Body of pancreas (tissue), 4 donors: ENCODE results near the gene FGF1. TPM values are rescaled to one million over a fixed set of nuclear protein-coding genes. Genes with fewer than 3 reads are reported as not detected.
A peak's percentile ranks its signal among the peaks of the same experiment; 100 is the strongest.

Source experiments
- ATAC-seq: fragments of 150-250 bp; one replicate; pipeline ENCODE4 v1.9.1; 2016
- DNase-seq, 4 donors: peaks; one replicate each; pipeline ENCODE4 v3.0.0-alpha.2; 2019
- H3K27ac ChIP-seq, 4 donors: fragments of 200-600 bp; sonication (generic); 1 replicate in 3 of 4; 2 replicates in 1 of 4; pipeline versions ENCODE4 v1.5.1 to v1.6.1; 2016 to 2019; ENCODE audit warnings: mild to moderate bottlenecking in 1 of 4, mixed read lengths in 1 of 4, moderate library complexity in 1 of 4
- H3K27me3 ChIP-seq, 2 donors: fragments of 200-600 bp; sonication (generic); one replicate each; pipeline ENCODE4 v1.6.0; 2016; ENCODE audit warnings: mild to moderate bottlenecking in 1 of 2
- H3K36me3 ChIP-seq, 2 donors: fragments of 200-600 bp; sonication (generic); replicated peaks in 1 of 2; 2 replicates each; pipeline ENCODE4 v1.5.1; 2016; ENCODE audit warnings: low read depth in 2 of 2; ENCODE audit not compliant: insufficient read depth in 1 of 2
- H3K4me1 ChIP-seq: fragments of 200-600 bp; sonication (generic); one replicate; pipeline ENCODE4 v1.6.0; 2016
- H3K4me3 ChIP-seq, 2 donors: fragments of 200-600 bp; sonication (generic); 1 replicate in 1 of 2; 2 replicates in 1 of 2; pipeline ENCODE4 v1.5.1; 2016 to 2019
- H3K9me3 ChIP-seq, 3 donors: fragments of 200-600 bp; sonication (generic); 1 replicate in 2 of 3; 2 replicates in 1 of 3; pipeline ENCODE4 v1.5.1; 2016
- POLR2A ChIP-seq, 3 donors: fragments of 450-650 bp; IDR thresholded peaks; one replicate each; pipeline ENCODE4 v1.6.1; 2016; ENCODE audit warnings: antibody characterized with exemption in 3 of 3, mild to moderate bottlenecking in 2 of 3
- WGBS, 2 donors: methylation state at CpG; one replicate each; pipeline ENCODE4 v1.1.5; 2017; 5-methylcytosine and 5-hydroxymethylcytosine counted together
- intact Hi-C: fragments of 100-400 bp; cut with DNase I; formaldehyde crosslinking; loops from one replicate; pipeline ENCODE4 v1.15.1; 2023
- total RNA-seq, 2 donors: library from RNA; depleted of rRNA; stranded (reverse); fragments of >200 nt; gene quantifications; one replicate each; pipeline ENCODE4 v1.1.0, GENCODE V29; 2016
- TF ChIP-seq, protein P1 (sequence below), 7 experiments: fragments of 450-650 bp in 4 of 7; fragments of 200-600 bp in 3 of 7; sonication (generic) in 3 of 7; IDR thresholded peaks; one replicate each; pipeline ENCODE4 v1.5.1; 2016 to 2019; ENCODE audit warnings: antibody characterized with exemption in 7 of 7

The FGF1 gene
- total RNA-seq, 2 donors from 2014 or later: 0.78 TPM; not detected in 1

DNA sequence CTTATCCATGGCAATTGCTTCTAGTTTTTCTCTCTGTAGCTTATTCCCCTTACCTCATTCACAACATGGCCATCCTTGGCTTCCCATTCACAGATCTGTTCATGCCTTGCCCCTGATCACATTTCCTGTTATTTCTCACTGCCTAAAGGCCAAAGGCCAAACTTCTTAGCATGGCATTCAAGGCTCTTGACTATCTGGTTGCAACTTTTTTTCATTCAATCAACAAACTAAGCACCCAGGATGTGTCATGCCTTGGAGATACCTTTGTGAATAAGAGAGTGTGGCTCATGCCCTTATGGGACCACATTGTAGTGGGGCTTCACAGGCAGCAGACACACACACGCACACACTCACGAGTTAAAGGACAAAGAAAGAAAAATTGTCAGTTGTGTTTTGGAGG, 27.6 kb downstream of the FGF1 start:
- Histone ChIP-seq H3K27ac (no peak overlapping the region), H3K4me3 (no peak overlapping the region), H3K27me3 (no peaks in the 10 kb centered on the region), H3K36me3 (no peaks in the 10 kb centered on the region), H3K9me3 (no peaks in the 10 kb centered on the region), H3K4me1 (no peaks in the 10 kb centered on the region)
- TF ChIP-seq, protein P1, sequence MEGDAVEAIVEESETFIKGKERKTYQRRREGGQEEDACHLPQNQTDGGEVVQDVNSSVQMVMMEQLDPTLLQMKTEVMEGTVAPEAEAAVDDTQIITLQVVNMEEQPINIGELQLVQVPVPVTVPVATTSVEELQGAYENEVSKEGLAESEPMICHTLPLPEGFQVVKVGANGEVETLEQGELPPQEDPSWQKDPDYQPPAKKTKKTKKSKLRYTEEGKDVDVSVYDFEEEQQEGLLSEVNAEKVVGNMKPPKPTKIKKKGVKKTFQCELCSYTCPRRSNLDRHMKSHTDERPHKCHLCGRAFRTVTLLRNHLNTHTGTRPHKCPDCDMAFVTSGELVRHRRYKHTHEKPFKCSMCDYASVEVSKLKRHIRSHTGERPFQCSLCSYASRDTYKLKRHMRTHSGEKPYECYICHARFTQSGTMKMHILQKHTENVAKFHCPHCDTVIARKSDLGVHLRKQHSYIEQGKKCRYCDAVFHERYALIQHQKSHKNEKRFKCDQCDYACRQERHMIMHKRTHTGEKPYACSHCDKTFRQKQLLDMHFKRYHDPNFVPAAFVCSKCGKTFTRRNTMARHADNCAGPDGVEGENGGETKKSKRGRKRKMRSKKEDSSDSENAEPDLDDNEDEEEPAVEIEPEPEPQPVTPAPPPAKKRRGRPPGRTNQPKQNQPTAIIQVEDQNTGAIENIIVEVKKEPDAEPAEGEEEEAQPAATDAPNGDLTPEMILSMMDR (IDR thresholded peaks at IDR 0.05): no peak
- TF ChIP-seq POLR2A (IDR thresholded peaks at IDR 0.05): no peak
- DNase-seq (no peak), ATAC-seq (no peak)
- intact Hi-C loops: no loop called here
- WGBS, 2 donors: 78 to 84% methylated on average over 2 of the region's 2 CpGs

DNA sequence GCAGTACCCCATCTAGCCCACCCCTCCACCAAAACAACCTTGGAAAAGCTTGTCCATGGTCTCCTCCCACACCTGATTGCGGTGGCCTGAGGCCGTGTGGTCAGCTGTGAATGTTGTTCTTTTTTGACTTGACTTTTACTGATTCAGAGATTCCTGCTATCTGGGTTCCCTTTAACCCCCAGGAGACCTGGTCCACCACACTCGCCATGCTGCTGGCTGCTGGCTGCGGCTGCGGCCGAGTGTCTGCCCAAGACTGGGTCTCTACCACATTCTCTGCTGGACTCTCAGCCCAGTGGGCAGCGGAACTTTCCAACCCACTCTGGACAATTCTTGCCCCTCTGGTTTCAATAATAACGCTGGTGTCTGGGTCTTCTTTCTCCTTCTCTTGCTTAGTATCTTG, 28.4 kb downstream of the FGF1 start:
- Histone ChIP-seq H3K36me3 (no peaks in the 10 kb centered on the region), H3K9me3 (no peaks in the 10 kb centered on the region), H3K27ac (no peak overlapping the region), H3K4me3 (no peak overlapping the region), H3K4me1 (no peaks in the 10 kb centered on the region), H3K27me3 (no peaks in the 10 kb centered on the region)
- intact Hi-C loops: no loop called here
- no peak for ATAC-seq
- DNase-seq: no peak
- TF ChIP-seq, protein P1 (IDR thresholded peaks at IDR 0.05): no peak
- no peak for TF ChIP-seq POLR2A (IDR thresholded peaks at IDR 0.05)
- WGBS, 2 donors: 79 to 80% methylated on average over 7 to 8 of the region's 8 CpGs

GRCh38 chr5:142655339-142656267, 30.3 kb downstream of the FGF1 start:
- WGBS, 2 donors: 15 to 17% methylated on average over 13 of the region's 13 CpGs
- H3K27me3 ChIP-seq: no peaks in the 10 kb centered on the region
- peak; percentile 77 to 87 (median 78) for DNase-seq
- TF ChIP-seq, protein P1 (IDR thresholded peaks at IDR 0.05): peak; percentile 88 to 98 (median 92)
- no peak for TF ChIP-seq POLR2A (IDR thresholded peaks at IDR 0.05)
- no peak overlapping the region for H3K27ac ChIP-seq
- H3K4me1 ChIP-seq: no peaks in the 10 kb centered on the region
- H3K4me3 ChIP-seq: no peak overlapping the region
- intact Hi-C loops: no loop called here
- no peaks in the 10 kb centered on the region for H3K36me3 ChIP-seq
- peak; percentile 85 for ATAC-seq
- H3K9me3 ChIP-seq: no peaks in the 10 kb centered on the region

DNA sequence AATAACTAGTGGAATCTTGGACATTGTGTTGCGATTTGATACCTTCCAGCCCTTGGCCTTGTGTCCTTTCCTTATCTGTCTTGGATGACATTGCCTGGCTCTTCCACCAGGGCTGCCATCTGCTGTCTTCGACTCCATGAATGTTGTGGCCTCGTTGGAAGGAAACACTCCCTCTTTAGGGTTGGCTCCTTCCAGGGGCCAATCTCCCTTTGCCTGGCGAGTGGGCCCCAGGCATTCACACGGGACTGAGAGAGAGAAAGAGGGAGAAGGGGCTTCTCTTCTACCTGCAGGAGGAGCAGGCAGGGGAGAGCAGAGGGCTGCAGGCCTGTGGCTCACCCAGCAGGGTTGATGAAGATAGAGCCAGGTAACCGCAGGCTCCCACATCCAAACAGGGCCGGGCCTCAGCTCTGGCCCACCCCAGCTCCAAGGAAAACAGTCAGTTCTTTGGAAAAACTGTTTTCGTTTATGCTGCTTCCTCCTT, 31.3 kb downstream of the FGF1 start:
- Histone ChIP-seq H3K4me1 (no peaks in the 10 kb centered on the region), H3K27ac (no peak overlapping the region)
- WGBS, 2 donors: 58 to 59% methylated on average over 6 to 8 of the region's 8 CpGs

More for the DNA sequence above, 31.3 kb downstream of the FGF1 start:
- no peaks in the 10 kb centered on the region for H3K27me3 ChIP-seq
- no peaks in the 10 kb centered on the region for H3K9me3 ChIP-seq
- ATAC-seq: no peak
- intact Hi-C loops: loop anchor here (5.0 kb wide), 1 partner anchor 43 kb away; no protein-coding TSS in a partner anchor
- no peaks in the 10 kb centered on the region for H3K36me3 ChIP-seq
- no peak for DNase-seq
- no peak overlapping the region for H3K4me3 ChIP-seq
- TF ChIP-seq, protein P1 (IDR thresholded peaks at IDR 0.05): no peak
- TF ChIP-seq POLR2A (IDR thresholded peaks at IDR 0.05): no peak
